ENCODE results near the gene LFNG.

Gene LFNG

GRCh38 chr7:2519119-2519930 lies at the start of gene LFNG:
LFNG (plus strand) TSS chr7:2519774; CDS start chr7:2519862, 88 bp downstream.
- peak; percentile 80 to 87 for DNase-seq

GRCh38 chr7:2470204-2471021 lies 49.2 kb upstream of the LFNG start:
- DNase-seq, result no peak

- DNase-seq, result no peak
Observed at GRCh38 chr7:2471022-2471329, 48.6 kb upstream of the LFNG start.

GRCh38 chr7:2471396-2471795 lies 48.2 kb upstream of the LFNG start:
- no peak for DNase-seq

- no peak for DNase-seq
Observed at GRCh38 chr7:2472739-2473138, 46.8 kb upstream of the LFNG start.

- DNase-seq, result no peak
Observed at GRCh38 chr7:2473496-2474180, 45.9 kb upstream of the LFNG start.

DNA sequence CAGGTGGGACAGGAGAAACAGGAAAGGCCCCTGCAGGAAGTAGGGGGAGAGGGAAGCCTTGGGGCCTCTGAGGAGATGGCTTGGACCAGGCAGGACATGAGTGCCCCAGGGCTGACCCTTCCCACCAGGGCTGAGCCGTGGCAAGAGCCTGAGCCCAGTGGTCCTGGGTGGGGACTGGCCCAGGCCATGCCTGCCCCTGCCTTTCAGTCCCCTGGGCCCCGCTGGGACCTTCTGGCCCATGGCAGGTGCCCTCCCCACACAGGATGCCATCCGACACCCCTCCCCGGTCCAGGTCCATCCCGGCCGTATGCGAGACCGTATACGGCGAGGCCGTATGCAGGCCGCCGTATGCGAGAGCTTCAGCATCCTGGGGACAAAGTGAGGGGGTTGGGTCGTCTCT lies 45.4 kb upstream of the LFNG start:
- no peak for DNase-seq

GRCh38 chr7:2474813-2475677 lies 44.5 kb upstream of the LFNG start:
- no peak for DNase-seq

DNA sequence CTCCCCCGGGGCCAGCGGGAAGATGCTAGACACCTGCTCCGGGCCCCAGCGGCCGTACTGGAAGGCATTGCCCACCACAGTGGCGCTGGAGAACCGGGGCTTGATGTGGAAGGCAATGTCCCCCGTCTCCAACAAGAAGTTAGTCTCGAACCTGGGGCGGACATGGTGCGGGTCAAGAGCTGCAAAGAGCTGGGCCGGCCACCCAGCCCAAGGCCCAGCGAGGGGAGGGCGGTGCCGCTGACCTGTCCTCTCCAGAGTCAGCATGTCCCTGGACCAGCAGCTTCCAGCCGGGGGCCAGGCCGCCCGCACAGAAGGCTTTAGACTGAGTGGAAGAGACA lies 43.9 kb upstream of the LFNG start:
- no peak for DNase-seq

GRCh38 chr7:2476298-2476697 lies 43.3 kb upstream of the LFNG start, which contains the start of gene GRIFIN:
GRIFIN (minus strand) TSS chr7:2476398; CDS start chr7:2476383, 15 bp downstream.
- DNase-seq, result no peak

GRCh38 chr7:2476776-2477446 lies 42.7 kb upstream of the LFNG start:
- DNase-seq, result no peak

GRCh38 chr7:2477447-2478398 lies 41.9 kb upstream of the LFNG start:
- DNase-seq, result peak; percentile 27 to 49

DNA sequence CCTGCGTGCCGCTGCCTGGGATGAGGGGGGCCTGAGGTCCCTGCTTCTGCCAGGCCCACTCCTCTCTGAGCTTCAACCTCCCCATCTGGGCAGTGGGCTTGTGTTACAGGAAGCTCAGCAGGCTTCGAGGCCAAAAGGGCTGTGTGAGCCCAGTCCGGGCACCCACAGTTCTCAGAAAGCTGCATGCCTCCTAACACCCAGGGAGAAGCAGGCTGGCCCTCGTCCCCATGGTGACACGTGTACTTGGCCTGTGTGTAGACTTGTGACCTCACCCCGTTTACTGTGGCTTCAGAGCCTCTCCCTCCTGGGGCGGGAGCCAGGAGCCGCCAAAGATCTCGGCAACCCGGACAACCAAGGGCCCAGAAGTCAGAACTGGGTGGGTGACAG lies 41.2 kb upstream of the LFNG start:
- DNase-seq, result no peak

DNA sequence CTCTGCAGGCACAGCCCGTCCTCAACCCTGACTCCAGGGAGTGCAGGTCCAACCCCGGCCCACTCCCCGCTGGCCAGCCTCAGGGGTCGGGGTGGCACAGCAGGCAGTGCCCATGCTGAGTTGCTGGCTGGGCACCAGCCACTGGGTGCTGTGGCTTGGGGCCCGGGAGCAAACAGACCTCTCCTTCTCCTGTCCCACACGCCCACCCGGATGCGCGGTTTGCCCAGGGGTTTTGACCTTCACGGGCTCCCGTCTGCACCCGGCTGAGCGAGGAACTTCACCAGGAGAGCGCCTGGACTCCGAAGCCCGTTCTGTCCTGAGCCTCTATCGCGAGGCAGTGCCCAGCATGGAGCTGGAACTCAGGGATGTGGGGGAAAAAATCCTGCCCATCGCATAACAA lies 40.8 kb upstream of the LFNG start:
- DNase-seq, result no peak

DNA sequence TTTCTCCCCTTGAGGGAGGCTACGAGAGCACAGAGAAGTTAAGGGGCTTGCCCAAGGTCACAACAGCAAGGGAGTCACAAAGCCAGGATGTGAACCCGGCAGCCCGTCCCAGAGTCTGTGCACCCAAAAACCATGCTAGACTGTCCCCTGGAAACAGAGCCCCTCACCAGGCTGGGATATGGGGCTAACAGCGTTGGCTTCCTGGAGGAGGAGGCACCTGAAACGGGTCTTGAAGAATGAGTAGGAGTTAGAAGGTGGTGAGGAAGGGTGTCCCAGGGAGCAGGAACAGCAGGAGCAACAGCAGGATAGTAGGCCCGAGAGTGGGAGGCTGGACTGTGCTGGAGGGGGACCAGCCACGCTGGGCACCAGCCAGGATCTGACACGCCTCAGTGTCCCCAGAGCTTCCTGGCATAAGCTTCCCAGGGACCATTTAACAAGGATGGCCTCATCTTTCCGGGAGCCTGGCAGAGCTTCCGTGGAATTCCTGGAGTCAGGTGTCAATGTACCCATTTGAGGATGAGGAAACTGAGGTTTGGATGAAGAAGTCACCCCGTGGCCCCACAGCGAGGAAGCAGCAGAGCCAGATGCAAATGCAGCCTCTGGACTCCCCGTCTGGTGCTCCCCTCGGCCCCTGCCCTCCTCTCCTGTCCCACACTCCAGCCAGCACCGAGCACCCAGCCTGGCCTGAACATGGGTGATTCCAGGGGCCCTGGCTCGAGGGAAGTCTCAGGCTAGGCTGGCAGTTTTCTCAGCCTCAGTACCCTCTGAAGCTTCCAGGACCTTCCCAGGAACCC lies 40.1 kb upstream of the LFNG start:
- DNase-seq, result no peak

- no peak for DNase-seq
Observed at GRCh38 chr7:2480070-2480408, 39.5 kb upstream of the LFNG start.

DNA sequence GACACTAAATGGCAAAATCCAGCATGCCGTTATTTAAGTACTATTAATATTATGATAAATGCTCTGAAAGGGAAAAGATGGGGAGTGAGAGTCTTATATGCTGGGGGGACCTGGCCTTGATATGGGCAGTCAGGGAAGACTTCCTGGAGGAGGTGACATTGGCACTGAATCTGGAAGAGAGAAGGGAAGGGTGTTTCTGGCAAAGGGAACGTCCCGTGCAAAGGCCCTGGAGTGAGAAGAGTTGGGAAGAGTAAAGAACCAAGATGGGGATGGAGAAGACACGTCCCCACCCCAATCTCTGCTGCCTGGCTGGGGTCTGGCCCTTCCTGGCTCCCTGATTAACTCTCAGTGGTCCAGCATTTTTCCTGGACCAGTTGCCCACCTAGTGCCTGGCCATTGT lies 38.4 kb upstream of the LFNG start:
- DNase-seq, result no peak

- no peak for DNase-seq
Observed at GRCh38 chr7:2482725-2483451, 36.7 kb upstream of the LFNG start.

- DNase-seq, result no peak
Observed at GRCh38 chr7:2483494-2483893, 36.1 kb upstream of the LFNG start.

- DNase-seq, result no peak
Observed at GRCh38 chr7:2484868-2485267, 34.7 kb upstream of the LFNG start.

Data from stimulated activated CD4-positive, alpha-beta T cell treated with anti-CD3 and anti-CD28 coated beads, Interleukin-4, amount 100 ng/mL, for 4 hours (primary cell).